ENCODE measurements around the gene HRC.
"Not testable (repeated sequence)": the region's sequence is repeated elsewhere in the genome, so short reads cannot be mapped to it uniquely, and the experiment has no call there.

HRC gene, protein sequence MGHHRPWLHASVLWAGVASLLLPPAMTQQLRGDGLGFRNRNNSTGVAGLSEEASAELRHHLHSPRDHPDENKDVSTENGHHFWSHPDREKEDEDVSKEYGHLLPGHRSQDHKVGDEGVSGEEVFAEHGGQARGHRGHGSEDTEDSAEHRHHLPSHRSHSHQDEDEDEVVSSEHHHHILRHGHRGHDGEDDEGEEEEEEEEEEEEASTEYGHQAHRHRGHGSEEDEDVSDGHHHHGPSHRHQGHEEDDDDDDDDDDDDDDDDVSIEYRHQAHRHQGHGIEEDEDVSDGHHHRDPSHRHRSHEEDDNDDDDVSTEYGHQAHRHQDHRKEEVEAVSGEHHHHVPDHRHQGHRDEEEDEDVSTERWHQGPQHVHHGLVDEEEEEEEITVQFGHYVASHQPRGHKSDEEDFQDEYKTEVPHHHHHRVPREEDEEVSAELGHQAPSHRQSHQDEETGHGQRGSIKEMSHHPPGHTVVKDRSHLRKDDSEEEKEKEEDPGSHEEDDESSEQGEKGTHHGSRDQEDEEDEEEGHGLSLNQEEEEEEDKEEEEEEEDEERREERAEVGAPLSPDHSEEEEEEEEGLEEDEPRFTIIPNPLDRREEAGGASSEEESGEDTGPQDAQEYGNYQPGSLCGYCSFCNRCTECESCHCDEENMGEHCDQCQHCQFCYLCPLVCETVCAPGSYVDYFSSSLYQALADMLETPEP

DNA sequence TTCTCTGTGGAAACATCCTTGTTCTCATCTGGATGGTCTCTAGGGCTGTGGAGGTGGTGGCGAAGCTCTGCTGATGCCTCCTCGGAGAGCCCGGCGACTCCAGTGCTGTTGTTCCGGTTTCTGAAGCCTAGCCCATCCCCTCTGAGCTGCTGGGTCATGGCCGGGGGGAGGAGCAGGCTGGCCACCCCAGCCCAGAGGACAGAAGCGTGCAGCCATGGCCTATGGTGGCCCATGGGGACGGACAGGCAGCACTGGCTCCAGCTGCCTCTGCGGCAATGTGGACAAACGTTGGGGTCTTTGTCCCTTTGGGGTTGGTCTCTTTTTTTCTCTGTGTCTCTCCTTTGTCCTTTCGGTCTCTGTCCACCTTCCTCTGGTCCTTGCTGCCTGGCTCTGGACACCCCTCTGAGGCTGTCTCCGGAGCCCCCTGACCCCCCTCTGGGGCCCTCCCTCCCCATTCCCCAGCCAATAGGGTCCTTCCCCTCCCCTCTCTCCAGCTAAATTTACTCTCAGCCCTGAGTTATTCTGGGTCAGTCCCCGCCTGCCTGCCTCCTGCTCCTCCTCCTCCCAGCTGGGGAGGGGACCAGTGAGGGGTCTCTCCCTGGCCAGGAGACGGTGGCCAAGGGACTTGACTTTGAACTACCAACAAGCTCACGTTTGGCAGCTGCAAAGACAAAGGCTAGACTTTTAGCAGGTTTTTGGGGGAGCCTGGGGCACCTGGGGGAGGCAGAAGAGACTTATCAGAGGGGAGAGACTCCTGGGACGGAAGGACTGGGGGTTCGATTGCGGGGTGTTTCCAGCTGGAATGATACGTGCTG, at the start of gene HRC:
Gene HRC, minus strand, starts transcription at position 392 of the 815 bp plus-strand sequence. Its CDS starts 159 bp downstream, at position 233.
- DNase-seq, result no peak

DNA sequence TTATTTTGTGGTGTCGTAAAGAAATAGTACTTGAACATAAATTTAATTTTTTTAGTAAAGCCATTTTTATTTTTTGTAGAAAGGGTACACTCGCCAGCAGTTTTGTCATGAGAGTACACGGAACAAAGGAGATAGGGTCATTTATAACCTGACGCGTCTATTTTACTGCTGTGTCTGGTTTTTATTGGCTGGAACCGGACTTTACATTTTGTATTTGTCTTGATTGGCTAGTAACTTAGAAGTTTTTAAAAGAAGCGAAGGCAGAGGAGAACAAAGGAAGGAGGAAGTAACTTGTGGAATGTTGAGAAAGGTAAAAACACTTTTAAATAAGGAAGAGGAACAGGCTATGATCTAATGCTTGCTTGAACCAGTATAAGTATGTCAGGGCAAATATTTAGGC, 45.8 kb upstream of the HRC start:
- DNase-seq, result no peak

DNA sequence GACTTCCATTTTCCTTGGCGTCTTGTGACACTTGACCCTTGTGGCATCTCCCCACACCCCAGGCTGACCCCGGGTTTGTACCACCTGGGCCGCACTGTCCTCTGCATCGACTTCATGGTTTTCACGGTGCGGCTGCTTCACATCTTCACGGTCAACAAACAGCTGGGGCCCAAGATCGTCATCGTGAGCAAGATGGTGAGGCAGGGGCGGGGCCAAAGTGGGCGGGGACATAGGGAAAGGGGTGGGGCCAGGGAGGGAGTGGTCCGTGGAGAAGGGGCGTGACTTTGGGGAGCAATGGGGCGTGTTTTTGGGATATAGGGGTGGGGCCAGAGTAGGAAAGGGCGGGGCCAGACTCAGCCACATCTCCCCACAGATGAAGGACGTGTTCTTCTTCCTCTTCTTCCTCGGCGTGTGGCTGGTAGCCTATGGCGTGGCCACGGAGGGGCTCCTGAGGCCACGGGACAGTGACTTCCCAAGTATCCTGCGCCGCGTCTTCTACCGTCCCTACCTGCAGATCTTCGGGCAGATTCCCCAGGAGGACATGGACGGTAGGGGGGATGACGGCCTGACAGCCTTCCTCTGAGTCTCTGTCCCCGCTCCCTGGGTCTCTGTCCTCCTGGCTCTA, 45.2 kb upstream of the HRC start:
- DNase-seq, result no peak

DNA sequence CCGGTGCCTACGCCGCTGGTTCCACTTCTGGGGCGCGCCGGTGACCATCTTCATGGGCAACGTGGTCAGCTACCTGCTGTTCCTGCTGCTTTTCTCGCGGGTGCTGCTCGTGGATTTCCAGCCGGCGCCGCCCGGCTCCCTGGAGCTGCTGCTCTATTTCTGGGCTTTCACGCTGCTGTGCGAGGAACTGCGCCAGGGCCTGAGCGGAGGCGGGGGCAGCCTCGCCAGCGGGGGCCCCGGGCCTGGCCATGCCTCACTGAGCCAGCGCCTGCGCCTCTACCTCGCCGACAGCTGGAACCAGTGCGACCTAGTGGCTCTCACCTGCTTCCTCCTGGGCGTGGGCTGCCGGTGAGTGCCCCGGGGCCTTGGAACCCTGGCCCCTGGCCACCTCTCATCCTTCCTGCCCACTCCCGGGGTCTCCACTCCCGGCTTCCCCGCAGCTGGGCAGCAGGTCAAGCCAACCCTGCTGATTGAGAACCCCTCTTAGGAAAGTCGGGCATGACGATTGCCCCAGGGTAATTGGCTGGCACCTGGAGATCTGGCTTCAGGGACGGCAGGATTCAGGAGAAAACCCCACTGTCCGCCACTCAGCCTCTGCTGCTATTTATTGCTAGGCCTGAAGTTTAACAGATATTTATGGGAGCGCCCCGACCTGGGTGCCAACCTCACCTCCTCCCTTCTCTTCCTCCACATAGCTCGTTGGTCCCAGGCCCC, 41.5 kb upstream of the HRC start:
- DNase-seq, result peak; percentile 61

DNA sequence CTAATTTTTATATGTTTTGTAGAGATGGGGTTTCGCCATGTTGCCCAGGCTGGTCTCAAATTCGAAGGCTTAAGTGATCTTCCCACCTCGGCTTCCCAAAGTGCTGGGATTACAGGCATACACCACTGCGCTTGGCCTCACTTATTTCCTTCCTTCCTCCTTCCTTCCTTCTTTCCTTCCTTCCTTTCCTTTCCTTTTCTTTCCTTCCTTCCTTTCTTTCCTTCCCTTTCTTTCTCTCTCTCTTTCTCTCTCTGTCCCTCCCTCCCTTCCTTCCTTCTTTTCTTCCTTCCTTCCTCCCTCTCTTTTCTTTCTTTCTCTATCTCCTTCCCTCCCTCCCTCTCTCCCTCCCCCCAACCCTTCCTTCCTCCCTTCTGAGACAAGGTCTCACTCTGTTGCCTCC, 39.2 kb upstream of the HRC start:
- DNase-seq, result no peak

DNA sequence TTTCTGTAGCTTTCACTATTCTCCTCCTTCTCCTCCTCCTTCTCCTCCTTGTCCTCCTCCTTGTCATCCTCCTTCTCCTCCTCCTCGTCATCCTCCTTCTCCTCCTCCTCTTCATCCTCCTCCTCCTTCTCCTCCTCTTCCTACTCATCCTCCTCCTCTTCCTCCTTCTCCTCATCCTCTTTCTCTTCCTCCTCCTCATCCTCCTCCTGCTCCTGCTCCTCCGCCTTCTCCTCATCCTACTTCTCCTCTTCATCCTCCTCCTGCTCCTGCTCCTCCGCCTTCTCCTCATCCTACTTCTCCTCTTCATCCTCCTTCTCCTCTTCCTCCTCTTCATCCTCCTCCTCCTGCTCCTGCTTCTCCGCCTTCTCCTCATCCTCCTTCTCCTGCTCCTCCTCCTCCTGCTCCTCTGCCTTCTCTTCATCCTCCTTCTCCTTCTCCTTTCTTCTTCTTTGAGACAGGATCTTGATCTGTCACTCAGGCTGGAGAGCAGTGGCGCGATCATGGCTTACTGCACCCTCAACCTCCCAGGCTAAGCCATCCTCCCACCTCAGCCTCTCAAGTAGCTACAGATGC, 38.7 kb upstream of the HRC start:
- DNase-seq, result no peak

DNA sequence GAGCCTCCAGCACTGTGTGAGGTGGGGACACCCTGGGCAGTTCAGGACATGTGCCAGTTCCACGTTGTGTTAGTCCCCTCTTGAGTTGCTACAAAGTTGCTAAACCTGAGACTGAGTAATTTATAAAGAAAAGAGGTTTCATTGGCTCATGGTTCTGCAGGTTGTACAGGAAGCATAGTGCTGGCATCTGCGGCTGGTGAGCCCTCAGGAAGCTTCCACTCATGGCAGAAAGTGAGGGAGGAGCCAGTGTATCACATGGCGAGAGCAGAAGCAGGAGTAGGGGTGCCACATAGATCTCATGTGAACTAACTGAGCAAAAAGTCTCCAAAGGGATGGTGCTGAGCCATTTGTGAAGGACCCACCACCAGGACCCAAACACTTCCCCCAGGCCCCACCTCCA, 35.6 kb upstream of the HRC start:
- no peak for DNase-seq

DNA sequence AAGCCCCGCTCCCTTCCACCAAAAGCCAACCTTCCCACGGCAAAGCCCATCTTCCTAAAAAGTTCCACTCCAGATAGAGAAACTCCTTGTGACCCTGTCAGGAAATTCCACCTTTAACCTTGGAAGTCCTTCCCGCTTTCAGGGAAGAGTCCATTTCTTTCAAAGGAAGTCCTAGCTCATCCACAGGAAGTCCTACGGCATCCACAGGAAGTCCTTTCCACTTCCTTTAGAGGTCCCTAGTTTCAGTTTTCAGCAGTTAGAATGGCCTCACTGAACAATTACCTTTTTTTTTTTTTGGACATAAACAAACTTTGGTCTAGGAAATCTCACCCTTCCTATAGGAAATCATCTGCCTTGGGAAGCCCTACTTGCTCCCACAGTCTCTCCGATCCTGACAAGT, 34.1 kb upstream of the HRC start:
- DNase-seq, result no peak

DNA sequence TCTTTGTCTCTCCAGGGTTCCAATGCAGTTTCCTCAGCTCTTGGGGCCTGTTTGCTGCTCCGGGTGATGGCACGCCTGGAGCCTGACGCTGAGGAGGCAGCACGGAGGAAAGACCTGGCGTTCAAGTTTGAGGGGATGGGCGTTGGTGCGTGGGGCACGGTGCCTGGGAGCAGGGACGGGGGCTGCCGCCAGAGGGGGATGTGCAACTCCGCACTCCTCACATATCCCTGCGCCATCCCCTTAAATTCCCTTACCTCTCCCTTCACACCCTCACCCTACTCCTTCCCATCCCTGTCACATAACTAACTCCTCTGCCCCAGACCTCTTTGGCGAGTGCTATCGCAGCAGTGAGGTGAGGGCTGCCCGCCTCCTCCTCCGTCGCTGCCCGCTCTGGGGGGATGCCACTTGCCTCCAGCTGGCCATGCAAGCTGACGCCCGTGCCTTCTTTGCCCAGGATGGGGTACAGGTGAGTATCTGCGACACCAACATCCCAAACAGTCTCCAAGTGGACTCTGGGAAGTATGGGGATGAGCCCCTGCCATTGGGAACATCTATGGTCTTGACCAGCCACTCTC, 33.5 kb upstream of the HRC start:
- no peak for DNase-seq

DNA sequence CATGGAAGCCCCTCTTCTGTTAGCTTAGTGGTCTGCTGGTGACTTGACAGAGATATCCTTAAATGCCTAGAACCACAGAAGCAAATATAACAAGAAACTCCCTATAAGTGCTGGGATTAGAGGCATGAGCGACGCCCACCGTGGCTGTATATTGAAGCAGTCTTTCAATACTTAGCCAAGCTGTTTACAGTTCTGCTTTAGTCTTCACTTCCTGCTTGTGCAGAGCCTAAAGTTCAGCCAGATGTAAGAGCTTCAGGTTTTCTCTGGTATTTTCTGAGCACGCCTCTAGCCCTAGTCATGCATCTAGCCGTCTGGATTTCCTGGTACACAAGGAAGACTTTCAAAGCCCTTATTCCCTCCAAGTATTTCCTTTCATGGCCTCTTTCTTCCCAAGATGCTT, 30.9 kb upstream of the HRC start:
- no peak for DNase-seq

DNA sequence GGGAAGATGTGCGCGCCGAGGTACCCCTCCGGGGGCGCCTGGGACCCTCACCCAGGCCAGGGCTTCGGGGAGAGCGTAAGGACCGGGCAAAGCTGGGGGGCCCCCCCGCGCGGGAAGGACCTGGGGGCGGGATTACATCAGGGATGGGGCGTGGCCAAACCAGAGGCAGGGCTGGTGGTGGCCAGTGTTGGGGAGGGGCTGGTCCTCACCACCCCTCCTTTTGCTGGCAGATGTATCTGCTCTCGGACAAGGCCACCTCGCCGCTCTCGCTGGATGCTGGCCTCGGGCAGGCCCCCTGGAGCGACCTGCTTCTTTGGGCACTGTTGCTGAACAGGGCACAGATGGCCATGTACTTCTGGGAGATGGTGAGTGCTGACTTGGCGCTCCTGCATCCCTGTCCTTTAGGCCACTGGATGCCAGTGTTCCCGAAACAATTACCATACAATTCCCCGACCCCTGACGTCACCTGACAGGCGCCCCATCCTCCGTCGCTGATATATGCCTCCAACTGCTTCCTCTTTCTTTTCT, 27.7 kb upstream of the HRC start:
- no peak for DNase-seq

DNA sequence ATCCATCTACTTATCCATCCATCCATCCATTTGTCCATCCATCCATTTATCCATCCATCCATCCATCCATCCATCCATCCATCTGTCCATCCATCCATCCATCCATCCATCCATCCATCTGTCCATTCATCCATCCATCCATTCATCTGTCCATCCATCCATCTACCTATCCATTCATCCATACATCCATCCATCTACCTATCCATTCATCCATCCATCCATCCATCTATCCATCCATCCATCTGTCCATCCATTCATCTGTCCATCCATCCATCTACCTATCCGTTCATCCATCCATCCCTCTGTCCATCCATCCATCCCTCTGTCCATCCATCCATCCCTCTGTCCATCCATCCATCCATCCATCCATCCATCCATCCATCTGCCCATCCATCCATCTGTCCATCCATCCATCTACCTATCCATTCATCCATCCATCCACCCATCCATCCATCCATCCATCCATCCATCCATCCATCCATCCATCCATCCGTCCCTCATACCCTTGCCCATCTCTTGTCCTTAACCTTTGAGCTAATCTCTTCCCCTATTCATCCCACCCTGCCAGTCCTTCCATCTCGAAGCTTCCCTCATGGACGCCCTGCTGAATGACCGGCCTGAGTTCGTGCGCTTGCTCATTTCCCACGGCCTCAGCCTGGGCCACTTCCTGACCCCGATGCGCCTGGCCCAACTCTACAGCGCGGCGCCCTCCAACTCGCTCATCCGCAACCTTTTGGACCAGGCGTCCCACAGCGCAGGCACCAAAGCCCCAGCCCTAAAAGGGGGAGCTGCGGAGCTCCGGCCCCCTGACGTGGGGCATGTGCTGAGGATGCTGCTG, 27.0 kb upstream of the HRC start:
- not testable (repeated sequence) for DNase-seq

DNA sequence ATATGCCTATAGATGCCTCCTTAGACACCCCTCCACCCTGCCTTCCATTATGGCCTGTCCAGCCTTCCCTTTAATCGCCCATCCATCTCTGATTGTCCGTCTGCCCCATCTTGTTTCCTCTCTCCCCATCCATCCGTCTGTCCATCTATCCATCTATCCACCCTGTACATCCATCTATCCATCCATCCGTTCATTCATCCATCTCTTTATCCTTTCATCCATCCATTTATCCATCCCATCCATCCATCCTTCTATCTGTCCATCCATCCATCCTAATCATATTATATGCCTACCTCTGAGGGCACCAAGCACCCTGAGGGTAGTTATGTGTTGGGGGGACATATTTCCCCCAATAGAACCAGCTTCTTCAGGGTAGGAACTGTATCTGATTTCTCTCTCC, 25.5 kb upstream of the HRC start:
- no peak for DNase-seq

DNA sequence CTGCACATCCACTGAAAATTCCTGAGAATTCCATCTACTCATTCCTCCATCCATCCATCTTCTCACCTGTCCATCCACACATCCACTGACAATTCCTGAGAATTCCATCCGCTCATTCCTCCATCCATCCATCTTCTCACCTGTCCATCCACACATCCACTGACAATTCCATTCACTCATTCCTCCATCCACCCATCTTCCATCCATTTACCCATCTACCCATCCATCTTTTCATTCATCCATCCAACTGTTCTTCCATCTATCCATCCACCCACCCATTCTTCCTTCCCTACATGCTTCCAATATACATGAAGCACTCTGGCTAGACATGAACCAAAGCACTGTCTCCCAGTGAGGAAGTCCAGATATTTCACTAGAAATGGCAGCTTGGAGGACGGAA, 18.0 kb upstream of the HRC start:
- no peak for DNase-seq

DNA sequence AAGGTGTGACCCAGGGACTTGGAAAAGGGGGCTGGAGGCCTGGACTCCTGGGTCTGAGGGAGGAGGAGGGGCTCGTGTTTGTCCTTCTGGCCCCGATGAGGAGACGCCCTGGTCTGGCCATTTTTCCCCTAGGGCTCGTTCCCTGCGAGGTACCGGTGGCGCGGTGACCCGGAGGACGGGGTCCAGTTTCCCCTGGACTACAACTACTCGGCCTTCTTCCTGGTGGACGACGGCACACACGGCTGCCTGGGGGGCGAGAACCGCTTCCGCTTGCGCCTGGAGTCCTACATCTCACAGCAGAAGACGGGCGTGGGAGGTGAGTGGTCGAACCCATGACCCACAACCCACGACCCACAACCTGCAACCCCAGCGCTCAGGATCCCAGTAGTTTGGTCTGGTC, 13.2 kb upstream of the HRC start:
- DNase-seq, result no peak

DNA sequence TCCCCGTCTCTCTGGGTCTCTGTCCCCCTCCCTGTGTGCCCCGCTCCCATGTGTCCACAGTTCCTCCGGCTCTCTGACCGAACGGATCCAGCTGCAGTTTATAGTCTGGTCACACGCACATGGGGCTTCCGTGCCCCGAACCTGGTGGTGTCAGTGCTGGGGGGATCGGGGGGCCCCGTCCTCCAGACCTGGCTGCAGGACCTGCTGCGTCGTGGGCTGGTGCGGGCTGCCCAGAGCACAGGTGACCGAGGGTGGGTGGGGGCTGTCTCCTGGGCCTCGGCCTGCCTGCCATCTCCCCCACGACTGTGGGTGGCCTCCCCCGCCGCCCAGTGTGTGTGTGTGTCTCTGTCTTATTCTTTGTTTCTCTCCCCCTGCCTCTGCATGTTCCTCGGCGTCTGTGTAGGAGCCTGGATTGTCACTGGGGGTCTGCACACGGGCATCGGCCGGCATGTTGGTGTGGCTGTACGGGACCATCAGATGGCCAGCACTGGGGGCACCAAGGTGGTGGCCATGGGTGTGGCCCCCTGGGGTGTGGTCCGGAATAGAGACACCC, 12.7 kb upstream of the HRC start:
- DNase-seq, result no peak

DNA sequence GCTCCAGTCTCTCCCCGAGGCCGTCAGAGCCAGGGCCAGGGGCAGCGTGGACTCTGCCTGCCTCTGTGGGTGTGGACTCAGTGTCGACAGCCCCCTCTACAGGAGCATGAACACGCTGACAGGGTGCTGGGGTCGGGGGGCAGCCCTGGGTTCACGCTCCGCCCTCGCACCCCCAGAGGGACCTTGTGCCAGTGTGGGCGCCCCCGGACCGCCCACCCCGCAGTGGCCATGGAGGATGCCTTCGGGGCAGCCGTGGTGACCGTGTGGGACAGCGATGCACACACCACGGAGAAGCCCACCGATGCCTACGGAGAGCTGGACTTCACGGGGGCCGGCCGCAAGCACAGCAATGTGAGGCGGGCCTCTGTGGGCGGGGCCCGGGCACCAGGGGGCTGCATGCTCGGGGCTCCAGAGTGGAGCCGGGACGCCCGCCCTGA, 10.7 kb upstream of the HRC start:
- DNase-seq, result no peak

DNA sequence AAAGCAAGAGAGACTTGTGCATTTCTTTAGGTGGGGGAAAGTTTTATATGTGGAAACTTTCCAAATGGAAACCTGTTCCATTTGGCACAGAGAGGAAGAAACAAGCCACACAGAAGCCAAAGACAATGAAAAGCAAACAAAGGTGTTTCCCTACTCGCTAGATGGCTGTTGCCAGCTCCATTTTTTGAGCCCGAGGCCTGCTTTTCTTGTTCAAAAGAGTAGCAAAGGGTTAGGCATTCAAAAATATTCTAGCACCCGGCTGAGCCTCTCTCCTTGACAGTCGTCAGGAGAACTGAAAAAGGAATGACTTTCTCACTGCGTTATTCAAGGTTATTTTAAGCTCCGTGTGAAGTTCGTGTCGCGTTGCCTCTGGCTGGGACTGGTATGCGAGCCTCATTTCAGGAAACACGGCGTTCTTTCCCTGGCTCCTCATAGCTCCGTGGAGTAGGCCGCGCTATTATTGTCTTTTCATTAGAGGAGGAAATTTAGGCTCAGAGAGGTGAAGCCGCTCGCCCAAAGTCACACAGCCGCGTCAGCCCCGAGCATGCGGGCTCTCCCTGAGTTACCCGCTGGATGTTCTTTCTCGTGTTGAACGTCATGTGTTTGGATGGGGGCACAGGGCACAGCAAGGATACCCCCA, 10.0 kb upstream of the HRC start:
- no peak for DNase-seq

DNA sequence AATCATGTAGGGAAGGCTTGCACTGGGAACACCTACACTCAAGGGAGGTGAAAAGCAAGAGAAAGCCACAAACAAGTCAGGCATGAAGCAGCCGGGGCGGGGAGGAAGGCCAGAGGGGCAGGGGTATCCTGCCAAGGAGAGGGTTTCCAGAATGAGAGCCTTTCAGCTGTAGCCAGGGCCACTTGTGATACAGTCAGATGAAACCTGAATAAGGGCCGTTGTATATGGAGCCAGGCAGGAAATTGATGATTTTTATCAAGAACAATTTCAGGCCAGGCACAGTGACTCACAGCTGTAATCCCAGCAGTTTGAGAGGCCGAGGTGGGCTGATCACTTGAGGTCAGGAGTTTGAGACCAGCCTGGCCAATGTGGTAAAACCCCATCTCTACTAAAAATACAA, 6.8 kb upstream of the HRC start:
- DNase-seq, result no peak

Measured in NCI-H2029 (cell line).